ENCODE results near the gene AEBP1.

- no peak for TF ChIP-seq CTCF (conservative IDR thresholded peaks at IDR 0.05; ENCODE audit: low read depth in 2 of 2)
- TF ChIP-seq EZH2 (IDR thresholded peaks at IDR 0.05; ENCODE audit: low read depth, unreplicated experiment) = no peak
- TF ChIP-seq POLR2AphosphoS5 (IDR thresholded peaks at IDR 0.05; ENCODE audit: low read depth) = no peak
- TF ChIP-seq CREB1 (CRISPR knock-in tag; IDR thresholded peaks at IDR 0.05; ENCODE audit: low read depth) = no peak
- no peak for TF ChIP-seq EZH2phosphoT487 (IDR thresholded peaks at IDR 0.05; ENCODE audit: unreplicated experiment)
- TF ChIP-seq, protein P1, sequence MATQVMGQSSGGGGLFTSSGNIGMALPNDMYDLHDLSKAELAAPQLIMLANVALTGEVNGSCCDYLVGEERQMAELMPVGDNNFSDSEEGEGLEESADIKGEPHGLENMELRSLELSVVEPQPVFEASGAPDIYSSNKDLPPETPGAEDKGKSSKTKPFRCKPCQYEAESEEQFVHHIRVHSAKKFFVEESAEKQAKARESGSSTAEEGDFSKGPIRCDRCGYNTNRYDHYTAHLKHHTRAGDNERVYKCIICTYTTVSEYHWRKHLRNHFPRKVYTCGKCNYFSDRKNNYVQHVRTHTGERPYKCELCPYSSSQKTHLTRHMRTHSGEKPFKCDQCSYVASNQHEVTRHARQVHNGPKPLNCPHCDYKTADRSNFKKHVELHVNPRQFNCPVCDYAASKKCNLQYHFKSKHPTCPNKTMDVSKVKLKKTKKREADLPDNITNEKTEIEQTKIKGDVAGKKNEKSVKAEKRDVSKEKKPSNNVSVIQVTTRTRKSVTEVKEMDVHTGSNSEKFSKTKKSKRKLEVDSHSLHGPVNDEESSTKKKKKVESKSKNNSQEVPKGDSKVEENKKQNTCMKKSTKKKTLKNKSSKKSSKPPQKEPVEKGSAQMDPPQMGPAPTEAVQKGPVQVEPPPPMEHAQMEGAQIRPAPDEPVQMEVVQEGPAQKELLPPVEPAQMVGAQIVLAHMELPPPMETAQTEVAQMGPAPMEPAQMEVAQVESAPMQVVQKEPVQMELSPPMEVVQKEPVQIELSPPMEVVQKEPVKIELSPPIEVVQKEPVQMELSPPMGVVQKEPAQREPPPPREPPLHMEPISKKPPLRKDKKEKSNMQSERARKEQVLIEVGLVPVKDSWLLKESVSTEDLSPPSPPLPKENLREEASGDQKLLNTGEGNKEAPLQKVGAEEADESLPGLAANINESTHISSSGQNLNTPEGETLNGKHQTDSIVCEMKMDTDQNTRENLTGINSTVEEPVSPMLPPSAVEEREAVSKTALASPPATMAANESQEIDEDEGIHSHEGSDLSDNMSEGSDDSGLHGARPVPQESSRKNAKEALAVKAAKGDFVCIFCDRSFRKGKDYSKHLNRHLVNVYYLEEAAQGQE (IDR thresholded peaks at IDR 0.05; ENCODE audit: unreplicated experiment) = no peak
- TF ChIP-seq, protein P2, sequence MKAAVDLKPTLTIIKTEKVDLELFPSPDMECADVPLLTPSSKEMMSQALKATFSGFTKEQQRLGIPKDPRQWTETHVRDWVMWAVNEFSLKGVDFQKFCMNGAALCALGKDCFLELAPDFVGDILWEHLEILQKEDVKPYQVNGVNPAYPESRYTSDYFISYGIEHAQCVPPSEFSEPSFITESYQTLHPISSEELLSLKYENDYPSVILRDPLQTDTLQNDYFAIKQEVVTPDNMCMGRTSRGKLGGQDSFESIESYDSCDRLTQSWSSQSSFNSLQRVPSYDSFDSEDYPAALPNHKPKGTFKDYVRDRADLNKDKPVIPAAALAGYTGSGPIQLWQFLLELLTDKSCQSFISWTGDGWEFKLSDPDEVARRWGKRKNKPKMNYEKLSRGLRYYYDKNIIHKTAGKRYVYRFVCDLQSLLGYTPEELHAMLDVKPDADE (IDR thresholded peaks at IDR 0.05) = no peak
These were observed 44.7 kb upstream of the AEBP1 start for GRCh38 chr7:44059219-44060090.
